ENCODE data around the gene MITF. TPM values are rescaled to one million over a fixed set of nuclear protein-coding genes. Genes with fewer than 3 reads are reported as not detected.

Gene MITF
- total and polyA plus RNA-seq, 3 donors from 2014 or later = 5.5 to 9.0 (median 5.8) TPM

GRCh38 chr3:69932501-69932900 lies 193.2 kb downstream of the MITF start:
- H3K27ac ChIP-seq = no peak overlapping the region
- no peaks in the 10 kb centered on the region for H3K4me1 ChIP-seq
- H3K9me3 ChIP-seq = no peaks in the 10 kb centered on the region
- no peak overlapping the region for H3K4me3 ChIP-seq
- no peaks in the 10 kb centered on the region for H3K36me3 ChIP-seq (ENCODE audit: low read depth, missing control alignments)
- H3K27me3 ChIP-seq = no peaks in the 10 kb centered on the region
- intact Hi-C loops (cut with DNase I; ENCODE audit: low total_unique reads) = no loop called here
- TF ChIP-seq POLR2A (IDR thresholded peaks at IDR 0.05) (no peak), CTCF (IDR thresholded peaks at IDR 0.05) (no peak)
- 88 to 91% methylated on average over 3 of the region's 3 CpGs for WGBS, 2 donors
- DNase-seq = no peak

- Histone ChIP-seq H3K36me3 (ENCODE audit: low read depth, missing control alignments) (no peaks in the 10 kb centered on the region), H3K27ac (no peak overlapping the region), H3K9me3 (no peaks in the 10 kb centered on the region), H3K4me1 (no peaks in the 10 kb centered on the region), H3K27me3 (no peaks in the 10 kb centered on the region), H3K4me3 (no peak overlapping the region)
- intact Hi-C loops (cut with DNase I; ENCODE audit: low total_unique reads) = no loop called here
- WGBS, 2 donors = 89 to 93% methylated on average over 2 of the region's 2 CpGs
- TF ChIP-seq CTCF (IDR thresholded peaks at IDR 0.05) = no peak
- TF ChIP-seq POLR2A (IDR thresholded peaks at IDR 0.05) = no peak
- DNase-seq = no peak
Observed at GRCh38 chr3:69934398-69934797, 195.1 kb downstream of the MITF start.

GRCh38 chr3:69936266-69936665 lies 197.0 kb downstream of the MITF start:
- no peak for DNase-seq
- 73 to 77% methylated on average over 6 of the region's 6 CpGs for WGBS, 2 donors
- no peak overlapping the region for H3K27ac ChIP-seq
- no peaks in the 10 kb centered on the region for H3K4me1 ChIP-seq
- no peaks in the 10 kb centered on the region for H3K9me3 ChIP-seq
- no peaks in the 10 kb centered on the region for H3K27me3 ChIP-seq
- no peak overlapping the region for H3K4me3 ChIP-seq
- intact Hi-C loops (cut with DNase I; ENCODE audit: low total_unique reads) = no loop called here
- TF ChIP-seq POLR2A (IDR thresholded peaks at IDR 0.05) = no peak
- TF ChIP-seq CTCF (IDR thresholded peaks at IDR 0.05) = no peak
- no peaks in the 10 kb centered on the region for H3K36me3 ChIP-seq (ENCODE audit: low read depth, missing control alignments)

GRCh38 chr3:69938061-69938460 lies 198.8 kb downstream of the MITF start:
- Histone ChIP-seq H3K27ac (no peak overlapping the region), H3K4me3 (no peak overlapping the region), H3K9me3 (no peaks in the 10 kb centered on the region), H3K36me3 (ENCODE audit: low read depth, missing control alignments) (no peaks in the 10 kb centered on the region), H3K4me1 (no peaks in the 10 kb centered on the region), H3K27me3 (no peaks in the 10 kb centered on the region)
- 93 to 97% methylated on average over 6 of the region's 6 CpGs for WGBS, 2 donors
- no peak for DNase-seq
- TF ChIP-seq CTCF (IDR thresholded peaks at IDR 0.05) = no peak
- no peak for TF ChIP-seq POLR2A (IDR thresholded peaks at IDR 0.05)
- intact Hi-C loops (cut with DNase I; ENCODE audit: low total_unique reads) = no loop called here

GRCh38 chr3:69938931-69939330 lies 199.7 kb downstream of the MITF start:
- Histone ChIP-seq H3K9me3 (no peaks in the 10 kb centered on the region), H3K27ac (no peak overlapping the region), H3K36me3 (ENCODE audit: low read depth, missing control alignments) (no peaks in the 10 kb centered on the region), H3K4me1 (no peaks in the 10 kb centered on the region), H3K4me3 (no peak overlapping the region), H3K27me3 (no peaks in the 10 kb centered on the region)
- intact Hi-C loops (cut with DNase I; ENCODE audit: low total_unique reads) = no loop called here
- no peak for DNase-seq
- TF ChIP-seq POLR2A (IDR thresholded peaks at IDR 0.05) (no peak), CTCF (IDR thresholded peaks at IDR 0.05) (no peak)
- WGBS, 2 donors = 90 to 98% methylated on average over 3 of the region's 3 CpGs
